ENCODE data around the gene ERGIC1. TPM values are rescaled to one million over a fixed set of nuclear protein-coding genes. Genes with fewer than 3 reads are reported as not detected.

The ERGIC1 gene
- total and polyA plus RNA-seq, 10 of the 15 experiments (the other 5 are each of a cell fraction or from before 2014, with no cell fraction given), result 8.8 to 104 (median 76.3) TPM

- no peaks in the 10 kb centered on the region for H4K20me1 ChIP-seq (ENCODE audit: control insufficient read depth, insufficient read depth)
- no peaks in the 10 kb centered on the region; the same call in 1 of the 2 replicates for H3K4me1 ChIP-seq (ENCODE audit: control insufficient read depth, insufficient read depth, low read length)
- H3K9ac ChIP-seq (ENCODE audit: control insufficient read depth, insufficient read depth, low read length), result no peak overlapping the region
- 13% methylated on average over 4 of the region's 4 CpGs for WGBS (ENCODE audit: insufficient coverage, insufficient replicate concordance, low lambda C conversion rate, missing lambda C conversion rate)
- in situ Hi-C loops (cut with MboI) (no loop called here), intact Hi-C loops (cut with micrococcal nuclease; ENCODE audit: unreplicated experiment) (no loop called here)
- no peaks in the 10 kb centered on the region for H3K27me3 ChIP-seq (replicated peaks in 1 of 2; ENCODE audit: control insufficient read depth in 2 of 2, insufficient read depth in 2 of 2, low read length in 1 of 2)
- ChIA-PET CTCF (no interaction called here), POLR2A (no interaction called here), SMC1A (ENCODE audit: uncharacterized antibody, unreplicated experiment) (no interaction called here), RAD21 (ENCODE audit: unreplicated experiment) (no interaction called here)
- 0 out of 4 replicates have a peak, but pooled peaks cover 0 to under 1% of the 10 kb centered on the region in 2 experiments for H3K36me3 ChIP-seq (ENCODE audit: control insufficient read depth in 2 of 2, insufficient read depth in 2 of 2, low read length in 1 of 2)
- H3K79me2 ChIP-seq (ENCODE audit: control insufficient read depth, insufficient read depth, low read length), result peaks cover 12% of the 10 kb centered on the region
- H3K4me2 ChIP-seq (ENCODE audit: control insufficient read depth, insufficient read depth), result no peak overlapping the region
- H2AFZ ChIP-seq (ENCODE audit: control insufficient read depth, low read depth, low read length), result no peak overlapping the region
- BruUV-seq (replicated peaks), result no TSS peak
- TF ChIP-seq ETV6 (conservative IDR thresholded peaks at IDR 0.05 in 1 of 2, IDR thresholded peaks at IDR 0.05 in 1 of 2; ENCODE audit: borderline replicate concordance in 1 of 2, low read depth in 1 of 2), result no peak
- no peak for TF ChIP-seq POU2F2 (IDR thresholded peaks at IDR 0.05; ENCODE audit: borderline replicate concordance, low read depth, low read length)
- TF ChIP-seq HSF1 (IDR thresholded peaks at IDR 0.05; ENCODE audit: low read depth, low read length), result no peak
- H3K9me3 ChIP-seq (replicated peaks; ENCODE audit: control insufficient read depth, insufficient read depth, low read length), result no peaks in the 10 kb centered on the region
- DNase-seq (ENCODE audit: low read depth, low spot score) (no peak), ATAC-seq (no peak), FAIRE-seq (no peak)
- no peak overlapping the region for H3K4me3 ChIP-seq
- H3K27ac ChIP-seq (ENCODE audit: control insufficient read depth, insufficient read depth), result no peak overlapping the region
These were observed 122.9 kb downstream of the ERGIC1 start for GRCh38 chr5:172956936-172957335.

- FAIRE-seq (no peak), DNase-seq (ENCODE audit: low read depth, low spot score) (no peak), ATAC-seq (no peak)
- ChIA-PET RAD21 (ENCODE audit: unreplicated experiment) (no interaction called here), CTCF (no interaction called here), SMC1A (ENCODE audit: uncharacterized antibody, unreplicated experiment) (no interaction called here), POLR2A (no interaction called here)
- TF ChIP-seq ETV6 (conservative IDR thresholded peaks at IDR 0.05 in 1 of 2, IDR thresholded peaks at IDR 0.05 in 1 of 2; ENCODE audit: borderline replicate concordance in 1 of 2, low read depth in 1 of 2) (no peak), ZNF24 (IDR thresholded peaks at IDR 0.05) (peak; percentile 89)
- Histone ChIP-seq H3K9me3 (replicated peaks; ENCODE audit: control insufficient read depth, insufficient read depth, low read length) (no peaks in the 10 kb centered on the region), H3K9ac (ENCODE audit: control insufficient read depth, insufficient read depth, low read length) (no peak overlapping the region), H3K36me3 (ENCODE audit: control insufficient read depth in 2 of 2, insufficient read depth in 2 of 2, low read length in 1 of 2) (no peaks in the 10 kb centered on the region), H2AFZ (ENCODE audit: control insufficient read depth, low read depth, low read length) (no peak overlapping the region), H3K4me3 (no peak overlapping the region), H3K27me3 (replicated peaks in 1 of 2; ENCODE audit: control insufficient read depth in 2 of 2, insufficient read depth in 2 of 2, low read length in 1 of 2) (no peaks in the 10 kb centered on the region), H3K79me2 (ENCODE audit: control insufficient read depth, insufficient read depth, low read length) (peaks cover 12% of the 10 kb centered on the region), H3K4me2 (ENCODE audit: control insufficient read depth, insufficient read depth) (no peak overlapping the region), H3K4me1 (ENCODE audit: control insufficient read depth, insufficient read depth, low read length) (no peaks in the 10 kb centered on the region; the same call in 1 of the 2 replicates), H4K20me1 (ENCODE audit: control insufficient read depth, insufficient read depth) (no peaks in the 10 kb centered on the region), H3K27ac (ENCODE audit: control insufficient read depth, insufficient read depth) (no peak overlapping the region)
- in situ Hi-C loops (cut with MboI) (no loop called here), intact Hi-C loops (cut with micrococcal nuclease; ENCODE audit: unreplicated experiment) (no loop called here)
- BruUV-seq (replicated peaks), result no TSS peak
- WGBS (ENCODE audit: insufficient coverage, insufficient replicate concordance, low lambda C conversion rate, missing lambda C conversion rate), result 87% methylated on average over 5 of the region's 5 CpGs
These were observed 123.4 kb downstream of the ERGIC1 start for GRCh38 chr5:172957458-172957857.
